KMS-11 (cell line): ENCODE measurements around the gene SCLT1.
A peak's percentile ranks its signal among the peaks of the same experiment; 100 is the strongest.

Experiments used
- H2AFZ ChIP-seq: fragments of 200-600 bp; sonication (generic); 2 replicates; pipeline ENCODE4 v1.6.1; 2016; ENCODE audit warnings: antibody characterized with exemption, mixed run types, low read depth
- H3K27ac ChIP-seq: fragments of 200-600 bp; sonication (generic); 2 replicates; pipeline ENCODE4 v1.6.1; 2016; ENCODE audit warnings: mild to moderate bottlenecking, mixed run types
- H3K27me3 ChIP-seq: fragments of 200-600 bp; sonication (generic); 2 replicates; pipeline ENCODE4 v1.6.1; 2017; ENCODE audit warnings: mild to moderate bottlenecking, low read depth, mixed run types, moderate library complexity; ENCODE audit not compliant: insufficient read depth
- H3K36me3 ChIP-seq: fragments of 200-600 bp; sonication (generic); 2 replicates; pipeline ENCODE4 v1.6.1; 2017; ENCODE audit warnings: mild to moderate bottlenecking, mixed run types; ENCODE audit not compliant: insufficient read depth
- H3K4me1 ChIP-seq: fragments of 200-600 bp; sonication (generic); 2 replicates; pipeline ENCODE4 v1.6.1; 2016; ENCODE audit warnings: mild to moderate bottlenecking, low read depth, mixed run types; ENCODE audit not compliant: poor library complexity, severe bottlenecking
- H3K4me2 ChIP-seq: fragments of 200-600 bp; sonication (generic); 2 replicates; pipeline ENCODE4 v1.7.0; 2016; ENCODE audit warnings: mild to moderate bottlenecking, mixed run types
- H3K4me3 ChIP-seq: fragments of 200-600 bp; sonication (generic); IDR thresholded peaks from 2 replicates; pipeline ENCODE4 v1.6.1; 2017; ENCODE audit warnings: low read depth, low read length, mixed read lengths; ENCODE audit not compliant: insufficient read depth
- H3K79me2 ChIP-seq: fragments of 200-600 bp; sonication (generic); 2 replicates; pipeline ENCODE4 v1.6.1; 2016; ENCODE audit warnings: low read depth, mixed run types; ENCODE audit not compliant: insufficient read depth
- H3K9ac ChIP-seq: fragments of 200-600 bp; sonication (generic); 2 replicates; pipeline ENCODE4 v1.6.1; 2016; ENCODE audit warnings: mild to moderate bottlenecking, mixed run types
- H4K20me1 ChIP-seq: fragments of 200-600 bp; sonication (generic); 2 replicates; pipeline ENCODE4 v1.6.1; 2016; ENCODE audit warnings: mild to moderate bottlenecking, mixed run types; ENCODE audit not compliant: insufficient read depth
- TF ChIP-seq, protein P1 (sequence below): fragments of 200-600 bp; sonication (generic); conservative IDR thresholded peaks from 2 replicates; pipeline ENCODE4 v1.6.1; 2017; ENCODE audit warnings: low read depth, mild to moderate bottlenecking, antibody characterized with exemption, low read length, moderate library complexity, mixed read lengths

SCLT1 gene

GRCh38 chr4:128847082-128847724, 246.1 kb downstream of the SCLT1 start:
- Histone ChIP-seq H3K9ac (no peak overlapping the region), H2AFZ (no peak overlapping the region), H4K20me1 (no peaks in the 10 kb centered on the region; the same call in 1 of the 2 replicates), H3K27ac (peak overlapping the region; percentile 7; the same call in 1 of the 2 replicates), H3K4me3 (no peak overlapping the region), H3K36me3 (peaks cover 41% of the 10 kb centered on the region; the same call in 1 of the 2 replicates), H3K4me2 (no peak overlapping the region), H3K4me1 (no peaks in the 10 kb centered on the region), H3K27me3 (no peaks in the 10 kb centered on the region), H3K79me2 (peaks cover 67% of the 10 kb centered on the region)
- TF ChIP-seq, protein P1, sequence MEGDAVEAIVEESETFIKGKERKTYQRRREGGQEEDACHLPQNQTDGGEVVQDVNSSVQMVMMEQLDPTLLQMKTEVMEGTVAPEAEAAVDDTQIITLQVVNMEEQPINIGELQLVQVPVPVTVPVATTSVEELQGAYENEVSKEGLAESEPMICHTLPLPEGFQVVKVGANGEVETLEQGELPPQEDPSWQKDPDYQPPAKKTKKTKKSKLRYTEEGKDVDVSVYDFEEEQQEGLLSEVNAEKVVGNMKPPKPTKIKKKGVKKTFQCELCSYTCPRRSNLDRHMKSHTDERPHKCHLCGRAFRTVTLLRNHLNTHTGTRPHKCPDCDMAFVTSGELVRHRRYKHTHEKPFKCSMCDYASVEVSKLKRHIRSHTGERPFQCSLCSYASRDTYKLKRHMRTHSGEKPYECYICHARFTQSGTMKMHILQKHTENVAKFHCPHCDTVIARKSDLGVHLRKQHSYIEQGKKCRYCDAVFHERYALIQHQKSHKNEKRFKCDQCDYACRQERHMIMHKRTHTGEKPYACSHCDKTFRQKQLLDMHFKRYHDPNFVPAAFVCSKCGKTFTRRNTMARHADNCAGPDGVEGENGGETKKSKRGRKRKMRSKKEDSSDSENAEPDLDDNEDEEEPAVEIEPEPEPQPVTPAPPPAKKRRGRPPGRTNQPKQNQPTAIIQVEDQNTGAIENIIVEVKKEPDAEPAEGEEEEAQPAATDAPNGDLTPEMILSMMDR, result no peak

DNA sequence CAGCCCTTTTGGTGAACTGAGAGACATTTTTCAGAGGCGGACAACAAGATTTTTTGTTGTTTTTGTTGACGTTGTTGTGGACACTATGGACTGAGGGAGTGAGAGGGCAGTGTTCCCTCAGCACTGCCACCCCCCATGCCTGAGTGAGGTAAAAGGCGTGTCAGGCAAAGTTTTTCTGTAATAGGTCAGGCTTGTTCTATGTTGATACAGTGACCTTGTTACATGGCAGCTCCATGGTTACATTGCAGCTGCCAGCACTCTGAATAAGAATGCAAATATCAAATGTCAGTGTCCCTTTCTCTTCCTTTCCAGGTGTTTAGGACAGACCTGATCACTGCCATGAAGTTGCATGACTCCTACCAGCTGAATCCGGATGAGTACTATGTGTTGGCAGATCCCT, 247.3 kb downstream of the SCLT1 start:
- no peaks in the 10 kb centered on the region for H3K4me1 ChIP-seq
- no peak overlapping the region for H3K4me3 ChIP-seq
- H4K20me1 ChIP-seq, result no peaks in the 10 kb centered on the region; the same call in 1 of the 2 replicates
- TF ChIP-seq, protein P1, result no peak
- no peak overlapping the region for H3K9ac ChIP-seq
- no peak overlapping the region for H2AFZ ChIP-seq
- H3K27me3 ChIP-seq, result no peaks in the 10 kb centered on the region
- no peak overlapping the region for H3K27ac ChIP-seq
- peaks cover 35% of the 10 kb centered on the region; the same call in 1 of the 2 replicates for H3K36me3 ChIP-seq
- peaks cover 78% of the 10 kb centered on the region for H3K79me2 ChIP-seq
- H3K4me2 ChIP-seq, result no peak overlapping the region

DNA sequence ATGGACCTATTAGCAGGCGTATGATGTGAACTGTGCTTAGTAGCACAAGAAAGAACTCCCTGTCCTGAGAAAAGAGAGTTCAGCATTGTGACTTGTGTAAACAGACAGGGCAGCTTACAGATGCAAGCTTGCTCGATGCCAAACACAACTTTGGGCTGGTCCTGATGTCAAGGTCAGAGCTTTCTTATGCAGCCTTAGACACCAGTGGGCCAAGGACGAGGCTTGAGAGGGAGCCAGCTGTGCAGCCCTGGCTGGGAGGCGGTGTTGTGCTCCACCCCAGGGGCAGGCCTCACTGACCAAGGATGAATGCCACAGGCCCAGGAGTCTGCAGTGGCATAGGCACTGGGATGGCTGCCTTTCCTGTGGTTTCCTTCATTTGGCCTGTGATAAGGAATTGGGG, 248.4 kb downstream of the SCLT1 start:
- no peaks in the 10 kb centered on the region; the same call in 1 of the 2 replicates for H4K20me1 ChIP-seq
- H3K27me3 ChIP-seq, result no peaks in the 10 kb centered on the region
- H2AFZ ChIP-seq, result no peak overlapping the region
- TF ChIP-seq, protein P1, result no peak
- peaks cover 9% of the 10 kb centered on the region for H3K4me1 ChIP-seq
- peaks cover 30% of the 10 kb centered on the region; the same call in 1 of the 2 replicates for H3K36me3 ChIP-seq
- no peak overlapping the region for H3K4me3 ChIP-seq
- H3K79me2 ChIP-seq, result peaks cover 90% of the 10 kb centered on the region
- no peak overlapping the region for H3K4me2 ChIP-seq
- no peak overlapping the region for H3K9ac ChIP-seq
- no peak overlapping the region for H3K27ac ChIP-seq

- no peak overlapping the region for H3K4me2 ChIP-seq
- no peaks in the 10 kb centered on the region for H3K27me3 ChIP-seq
- H3K4me1 ChIP-seq, result peaks cover 33% of the 10 kb centered on the region
- peaks cover 17% of the 10 kb centered on the region; the same call in 1 of the 2 replicates for H3K36me3 ChIP-seq
- H3K4me3 ChIP-seq, result no peak overlapping the region
- peaks cover 98% of the 10 kb centered on the region for H3K79me2 ChIP-seq
- no peak overlapping the region for H2AFZ ChIP-seq
- H3K9ac ChIP-seq, result no peak overlapping the region
- TF ChIP-seq, protein P1, result no peak
- peaks cover 16% of the 10 kb centered on the region for H4K20me1 ChIP-seq
- H3K27ac ChIP-seq, result no peak overlapping the region
Observed at GRCh38 chr4:128841402-128841801, 251.9 kb downstream of the SCLT1 start.
